Testis (tissue), 3 donors: ENCODE data around the gene CPLX3. TPM values are rescaled to one million over a fixed set of nuclear protein-coding genes. Genes with fewer than 3 reads are reported as not detected.

Experiments used
- DNase-seq: peaks from one replicate; pipeline ENCODE4 v3.0.0-alpha.2; 2019
- H3K27ac ChIP-seq, 2 donors: fragments of 200-600 bp; sonication (generic); one replicate each; pipeline ENCODE4 v1.5.1; 2019
- H3K27me3 ChIP-seq: fragments of 200-600 bp; sonication (generic); one replicate; pipeline ENCODE4 v1.5.1; 2019
- H3K36me3 ChIP-seq: fragments of 200-600 bp; sonication (generic); one replicate; pipeline ENCODE4 v1.5.1; 2017; ENCODE audit warnings: low read depth; ENCODE audit errors: missing control alignments
- H3K4me1 ChIP-seq: fragments of 200-600 bp; sonication (generic); one replicate; pipeline ENCODE4 v1.5.1; 2019
- H3K4me3 ChIP-seq, 2 donors: fragments of 200-600 bp; sonication (generic); one replicate each; pipeline ENCODE4 v1.5.1; 2017 to 2019
- H3K9me3 ChIP-seq: fragments of 200-600 bp; sonication (generic); one replicate; pipeline ENCODE4 v1.5.1; 2017
- CTCF ChIP-seq, 3 experiments: fragments of 450-650 bp in 2 of 3; fragments of 200-600 bp in 1 of 3; sonication (generic) in 1 of 3; IDR thresholded peaks; one replicate each; pipeline ENCODE4 v1.5.1; 2016 to 2019; ENCODE audit warnings: antibody characterized with exemption in 3 of 3, mild to moderate bottlenecking in 2 of 3, moderate library complexity in 1 of 3
- POLR2A ChIP-seq: fragments of 450-650 bp; IDR thresholded peaks from one replicate; pipeline ENCODE4 v1.6.1; 2017; ENCODE audit warnings: antibody characterized with exemption, mild to moderate bottlenecking, moderate library complexity
- WGBS, 2 donors: methylation state at CpG; one replicate each; pipeline ENCODE4 v1.1.5; 2018; 5-methylcytosine and 5-hydroxymethylcytosine counted together
- intact Hi-C: fragments of 100-400 bp; cut with DNase I; formaldehyde crosslinking; loops from one replicate; pipeline ENCODE4 v1.15.1; 2023; ENCODE audit warnings: low total_unique reads
- polyA plus RNA-seq: library from polyadenylated mRNA; stranded (reverse); fragments of 350-450 nt; fragmentation: Illumina TruSeq; extraction: RNeasy Lipid Tissue Mini Kit (QIAGEN cat#74804); gene quantifications from one replicate; pipeline ENCODE4 v1.2.3, GENCODE V29; 2014; ENCODE audit warnings: low read depth, low replicate concordance; ENCODE audit not compliant: insufficient read depth
- total RNA-seq, 2 donors: library from RNA; depleted of rRNA; stranded (reverse); fragments of >200 nt; gene quantifications; one replicate each; pipeline ENCODE4 v1.2.3, GENCODE V29; 2016

The CPLX3 gene
- total and polyA plus RNA-seq, 3 donors from 2014 or later: 3.6 to 5.7 (median 3.7) TPM

GRCh38 chr15:74870436-74871215 is 44.2 kb downstream of the CPLX3 start:
- Histone ChIP-seq H3K4me3 (no peak overlapping the region), H3K27ac (peak overlapping the region in 1 of 2 donors; percentile 41), H3K36me3 (no peaks in the 10 kb centered on the region), H3K4me1 (peaks cover 43% of the 10 kb centered on the region), H3K9me3 (no peaks in the 10 kb centered on the region), H3K27me3 (no peaks in the 10 kb centered on the region)
- DNase-seq: no peak
- intact Hi-C loops: no loop called here
- 49 to 52% methylated on average over 6 of the region's 6 CpGs for WGBS, 2 donors
- TF ChIP-seq CTCF (IDR thresholded peaks at IDR 0.05) (no peak), POLR2A (no peak)

- DNase-seq: no peak
- intact Hi-C loops: no loop called here
- Histone ChIP-seq H3K9me3 (no peaks in the 10 kb centered on the region), H3K27me3 (no peaks in the 10 kb centered on the region), H3K4me1 (peaks cover 38% of the 10 kb centered on the region), H3K27ac (peak overlapping the region; percentile 90), H3K4me3 (peak overlapping the region; percentile 83 to 85), H3K36me3 (no peaks in the 10 kb centered on the region)
- WGBS, 2 donors: 0 to 1% methylated on average over 11 of the region's 11 CpGs
- no peak for TF ChIP-seq CTCF (IDR thresholded peaks at IDR 0.05)
Observed at GRCh38 chr15:74872702-74873035, 46.2 kb downstream of the CPLX3 start.

DNA sequence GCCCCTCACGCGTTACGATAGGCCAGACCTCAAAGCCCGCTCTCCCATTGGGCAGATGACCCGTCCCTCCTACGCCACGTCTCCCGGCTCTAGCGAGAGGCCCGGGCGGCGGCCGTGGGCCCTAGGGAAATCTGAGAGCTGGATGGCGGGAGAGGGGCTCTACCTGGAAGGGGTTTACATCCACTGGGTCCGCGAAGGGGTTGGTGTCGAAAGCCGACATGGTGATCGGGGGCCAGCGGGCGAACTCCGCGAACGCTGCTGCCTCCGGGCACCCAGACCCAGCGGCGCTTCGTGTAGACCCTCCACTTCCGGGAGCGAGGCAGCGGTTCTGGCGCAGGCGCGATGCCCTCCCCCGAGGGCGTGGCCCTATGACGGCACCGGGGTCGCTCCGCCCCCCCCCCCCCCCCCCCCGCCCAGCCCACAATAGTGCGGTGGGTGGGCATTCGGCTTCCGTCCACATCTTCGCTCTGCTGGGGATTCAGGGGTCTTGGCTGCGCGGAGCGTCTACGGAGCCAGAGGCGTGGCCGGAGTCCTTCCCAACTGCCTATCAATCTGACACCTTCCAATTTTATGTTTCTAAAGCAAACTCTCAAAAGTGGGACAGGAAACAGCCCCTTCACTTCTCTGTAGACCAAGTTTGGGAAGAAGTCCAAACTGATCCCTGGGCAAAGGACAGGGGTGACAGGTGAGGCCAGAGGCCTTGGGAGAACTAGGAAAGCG is 46.8 kb downstream of the CPLX3 start, which contains the start of gene SCAMP2:
SCAMP2 (minus strand) TSS at position 330 of the 720 bp plus-strand sequence; CDS start at position 220, 110 bp downstream.
- TF ChIP-seq POLR2A (no peak), CTCF (IDR thresholded peaks at IDR 0.05) (no peak)
- intact Hi-C loops: no loop called here
- Histone ChIP-seq H3K4me3 (peak within 1 kb of the TSS; percentile 83 to 85), H3K4me1 (peaks cover 38% of the 10 kb centered on the region), H3K27ac (peak within 1 kb of the TSS; percentile 90), H3K27me3 (no peaks in the 10 kb centered on the region), H3K36me3 (no peaks in the 10 kb centered on the region), H3K9me3 (no peaks in the 10 kb centered on the region)
- 0 to 1% methylated on average over 38 to 41 of the region's 52 CpGs for WGBS, 2 donors
- DNase-seq: peak; percentile 97

DNA sequence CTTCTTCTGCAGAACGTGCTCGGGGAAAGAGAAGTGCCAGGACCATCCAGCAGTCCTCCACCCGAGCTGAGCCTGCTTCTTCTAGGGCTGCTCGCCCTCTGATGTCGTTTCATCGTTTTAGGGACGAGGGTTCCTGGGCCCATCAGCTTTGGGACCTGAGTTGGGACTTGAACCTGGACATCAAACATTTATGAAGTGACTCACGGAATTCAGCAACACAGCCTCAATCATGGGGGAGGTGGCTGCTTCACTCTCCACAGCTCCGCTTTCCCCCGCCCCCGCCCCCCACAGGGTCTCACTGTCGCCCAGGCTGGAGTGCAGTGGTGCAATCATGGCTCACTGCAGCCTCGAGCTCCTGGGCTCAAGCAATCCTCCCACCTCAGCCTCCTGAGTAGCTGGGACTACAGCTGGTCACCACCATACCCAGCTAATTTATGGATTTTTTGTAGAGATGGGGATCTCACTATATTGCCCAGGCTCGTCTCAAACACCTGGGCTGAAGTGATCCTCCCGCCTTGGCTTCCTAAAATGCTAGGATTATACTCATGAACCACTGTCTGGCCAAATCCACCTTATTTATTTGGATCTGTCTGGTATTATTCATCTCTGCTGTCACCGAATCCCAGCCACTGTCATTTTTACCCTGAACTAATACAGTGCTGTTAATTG is 47.5 kb downstream of the CPLX3 start:
- H3K36me3 ChIP-seq: no peaks in the 10 kb centered on the region
- H3K9me3 ChIP-seq: no peaks in the 10 kb centered on the region
- TF ChIP-seq CTCF (IDR thresholded peaks at IDR 0.05) (no peak), POLR2A (no peak)
- H3K27ac ChIP-seq: peak overlapping the region in 1 of 2 donors; percentile 90
- WGBS, 2 donors: 18 to 20% methylated on average over 14 to 16 of the region's 16 CpGs
- intact Hi-C loops: no loop called here
- peak; percentile 45 for DNase-seq
- H3K4me1 ChIP-seq: peaks cover 34% of the 10 kb centered on the region
- H3K4me3 ChIP-seq: peak overlapping the region; percentile 83 to 85
- no peaks in the 10 kb centered on the region for H3K27me3 ChIP-seq
